ENCODE measurements around the gene RPP38. TPM values are rescaled to one million over a fixed set of nuclear protein-coding genes. Genes with fewer than 3 reads are reported as not detected.

Gene RPP38
- total and polyA plus RNA-seq, 4 donors = 7.2 to 12.0 (median 8.2) TPM

GRCh38 chr10:15088428-15089261, 8.5 kb upstream of the RPP38 start, which contains the start of gene ACBD7:
TSS of gene ACBD7 (minus strand) at chr10:15088776. CDS start at chr10:15088728, 48 bp downstream.
- Histone ChIP-seq H3K4me3 (ENCODE audit: low read depth in 1 of 3, low read length in 3 of 3) (peak within 1 kb of the TSS in 2 of 3 donors; percentile 53 to 72), H3K9me3 (ENCODE audit: control insufficient read depth in 4 of 4, low read length in 3 of 4) (no peaks in the 10 kb centered on the region), H3K27me3 (ENCODE audit: control insufficient read depth in 4 of 4, insufficient read depth in 4 of 4, low read length in 3 of 4) (no peaks in the 10 kb centered on the region), H3K4me1 (ENCODE audit: control insufficient read depth in 4 of 4, insufficient read depth in 4 of 4, low read length in 3 of 4) (peaks cover 0 to 15% (median 10%) of the 10 kb centered on the region in 4 donors), H3K27ac (ENCODE audit: low read depth in 1 of 2, low read length in 2 of 2) (no peak within 1 kb of the TSS), H3K9ac (ENCODE audit: low read depth in 1 of 2, low read length in 2 of 2) (no peak within 1 kb of the TSS), H3K36me3 (ENCODE audit: control insufficient read depth in 4 of 4, insufficient read depth in 3 of 4, low read depth in 1 of 4, low read length in 3 of 4) (no peaks in the 10 kb centered on the region)
- peak; percentile 74 for DNase-seq (ENCODE audit: low spot score)
- WGBS = 8% methylated on average over 63 of the region's 63 CpGs
- TF ChIP-seq ATF3 (IDR thresholded peaks at IDR 0.05) = no peak
- no peak for TF ChIP-seq REST (IDR thresholded peaks at IDR 0.05)
- no peak for TF ChIP-seq HNF4A (conservative IDR thresholded peaks at IDR 0.05)
- TF ChIP-seq RAD21 (IDR thresholded peaks at IDR 0.05) = peak in 1 of 2 donors; percentile 41
- TF ChIP-seq SP1 (IDR thresholded peaks at IDR 0.05) = peak; percentile 43
- TF ChIP-seq CTCF (IDR thresholded peaks at IDR 0.05; ENCODE audit: low read depth, low read length, missing input control) = peak; percentile 65

GRCh38 chr10:15091418-15091817, 5.7 kb upstream of the RPP38 start:
- Histone ChIP-seq H3K9ac (ENCODE audit: low read depth in 1 of 2, low read length in 2 of 2) (no peak overlapping the region), H3K4me3 (ENCODE audit: low read depth in 1 of 3, low read length in 3 of 3) (no peak overlapping the region), H3K4me1 (ENCODE audit: control insufficient read depth in 4 of 4, insufficient read depth in 4 of 4, low read length in 3 of 4) (peaks cover 2 to 11% (median 9%) of the 10 kb centered on the region in 4 donors), H3K27ac (ENCODE audit: low read depth in 1 of 2, low read length in 2 of 2) (no peak overlapping the region), H3K9me3 (ENCODE audit: control insufficient read depth in 4 of 4, low read length in 3 of 4) (no peaks in the 10 kb centered on the region), H3K36me3 (ENCODE audit: control insufficient read depth in 4 of 4, insufficient read depth in 3 of 4, low read depth in 1 of 4, low read length in 3 of 4) (no peaks in the 10 kb centered on the region), H3K27me3 (ENCODE audit: control insufficient read depth in 4 of 4, insufficient read depth in 4 of 4, low read length in 3 of 4) (no peaks in the 10 kb centered on the region)
- WGBS = 85% methylated on average over 5 of the region's 5 CpGs
- no peak for DNase-seq (ENCODE audit: low spot score)
- TF ChIP-seq HNF4G (IDR thresholded peaks at IDR 0.05) (no peak), CTCF (IDR thresholded peaks at IDR 0.05; ENCODE audit: low read depth, low read length, missing input control) (no peak), HNF4A (conservative IDR thresholded peaks at IDR 0.05) (no peak), FOXA2 (IDR thresholded peaks at IDR 0.05) (no peak), ZBTB33 (IDR thresholded peaks at IDR 0.05) (no peak), RAD21 (IDR thresholded peaks at IDR 0.05) (no peak), YY1 (IDR thresholded peaks at IDR 0.05) (no peak), NR2F2 (IDR thresholded peaks at IDR 0.05) (no peak), ATF3 (IDR thresholded peaks at IDR 0.05) (no peak)

Measured in liver (tissue), 9 donors.